MM.1S (cell line): ENCODE results near the gene SAFB.

Source experiments
- CTCF ChIP-seq: fragments of 300-600 bp; sonication (generic); IDR thresholded peaks from 2 replicates; pipeline ENCODE4 v1.5.1; 2016; ENCODE audit warnings: antibody characterized with exemption, low read length, mixed read lengths
- EZH2 ChIP-seq: fragments of 300-600 bp; sonication (generic); optimal IDR thresholded peaks from 2 replicates; pipeline ENCODE3; 2017; ENCODE audit warnings: low read depth, mild to moderate bottlenecking, antibody characterized with exemption, low read length, mixed read lengths

GRCh38 chr19:5684694-5685430 lies 62.0 kb downstream of the SAFB start:
- TF ChIP-seq CTCF (no peak), EZH2 (no peak)
